BLaER1 (cell line): ENCODE results near the gene ZFPL1.

Experiments
- H3K27ac ChIP-seq: shearing (Covaris generic); formaldehyde crosslinking; 2 replicates; pipeline ENCODE4 v1.8.1; 2022
- H3K27me3 ChIP-seq: shearing (Covaris generic); formaldehyde crosslinking; 2 replicates; pipeline ENCODE4 v1.8.1; 2022
- H3K36me3 ChIP-seq: shearing (Covaris generic); formaldehyde crosslinking; 2 replicates; pipeline ENCODE4 v1.8.1; 2022
- H3K4me1 ChIP-seq: shearing (Covaris generic); formaldehyde crosslinking; 2 replicates; pipeline ENCODE4 v1.8.1; 2022
- H3K4me2 ChIP-seq: shearing (Covaris generic); formaldehyde crosslinking; 2 replicates; pipeline ENCODE4 v1.8.1; 2022
- H3K4me3 ChIP-seq: shearing (Covaris generic); formaldehyde crosslinking; 2 replicates; pipeline ENCODE4 v1.8.1; 2022
- H3K9ac ChIP-seq: shearing (Covaris generic); formaldehyde crosslinking; 2 replicates; pipeline ENCODE4 v1.8.1; 2022
- H3K9me3 ChIP-seq: shearing (Covaris generic); formaldehyde crosslinking; 2 replicates; pipeline ENCODE4 v1.8.1; 2022
- H4K20me1 ChIP-seq: shearing (Covaris generic); formaldehyde crosslinking; 2 replicates; pipeline ENCODE4 v1.8.1; 2022
- Cebpa-rat ChIP-seq: shearing (Covaris generic); IDR thresholded peaks from 2 replicates; pipeline ENCODE4 v1.8.1; 2022

Gene ZFPL1

GRCh38 chr11:65126624-65127274, 42.7 kb downstream of the ZFPL1 start:
- peaks cover 77% of the 10 kb centered on the region for H3K36me3 ChIP-seq
- H3K4me3 ChIP-seq, result no peak overlapping the region
- no peaks in the 10 kb centered on the region for H3K27me3 ChIP-seq
- H3K9ac ChIP-seq, result no peak overlapping the region
- H3K4me2 ChIP-seq, result no peak overlapping the region
- no peak for TF ChIP-seq Cebpa-rat
- no peaks in the 10 kb centered on the region for H3K9me3 ChIP-seq
- no peak overlapping the region for H3K27ac ChIP-seq
- H3K4me1 ChIP-seq, result peaks cover 61% of the 10 kb centered on the region
- peaks cover 42% of the 10 kb centered on the region for H4K20me1 ChIP-seq

DNA sequence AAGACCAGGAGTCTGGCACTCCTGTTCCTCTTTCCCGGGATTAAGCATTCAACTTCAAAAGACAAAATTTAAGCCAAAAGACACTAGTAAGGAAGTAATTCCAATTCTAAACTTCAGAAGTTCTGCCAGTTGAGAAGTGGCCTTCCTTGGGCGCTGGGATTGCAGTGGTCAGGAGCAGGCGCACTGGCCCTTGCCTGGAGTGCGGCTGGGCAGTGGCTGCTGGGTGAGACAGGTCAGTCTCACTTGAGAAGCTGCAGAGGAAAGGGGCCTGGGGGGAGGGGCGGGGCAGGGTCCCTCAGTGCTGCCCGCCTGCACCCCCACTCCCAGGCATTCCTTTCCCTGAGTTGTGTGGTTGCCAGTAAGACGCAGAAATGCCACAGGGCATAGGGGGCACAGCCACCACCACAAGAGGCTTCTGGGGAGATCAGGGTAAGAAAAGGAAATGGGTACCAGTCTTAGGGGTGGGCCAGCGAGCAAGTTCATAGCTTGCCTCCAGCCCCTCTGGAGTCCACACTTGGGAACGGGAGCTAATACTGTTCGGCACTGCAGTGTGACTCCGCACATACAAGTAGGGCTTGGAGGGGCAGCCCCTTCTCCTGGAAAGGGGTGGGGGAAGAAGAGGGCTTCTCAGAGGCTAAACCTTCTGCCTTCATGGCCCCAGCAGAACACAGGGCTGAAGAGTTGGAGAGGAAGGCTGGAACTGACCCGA, 43.6 kb downstream of the ZFPL1 start:
- H3K27me3 ChIP-seq, result no peaks in the 10 kb centered on the region
- H3K9ac ChIP-seq, result 0 out of 2 replicates have a peak overlapping the region, but pooled peaks have one; percentile 50
- peaks cover 85% of the 10 kb centered on the region for H3K36me3 ChIP-seq
- H3K4me1 ChIP-seq, result peaks cover 68% of the 10 kb centered on the region
- H3K9me3 ChIP-seq, result no peaks in the 10 kb centered on the region
- no peak overlapping the region for H3K4me3 ChIP-seq
- peak overlapping the region; percentile 44; the same call in 1 of the 2 replicates for H3K27ac ChIP-seq
- no peak for TF ChIP-seq Cebpa-rat
- peaks cover 42% of the 10 kb centered on the region for H4K20me1 ChIP-seq
- no peak overlapping the region for H3K4me2 ChIP-seq

GRCh38 chr11:65128182-65129145, 44.4 kb downstream of the ZFPL1 start:
- no peak overlapping the region for H3K4me3 ChIP-seq
- H3K9ac ChIP-seq, result 0 out of 2 replicates have a peak overlapping the region, but pooled peaks have one; percentile 50
- H3K27me3 ChIP-seq, result no peaks in the 10 kb centered on the region
- H4K20me1 ChIP-seq, result peaks cover 42% of the 10 kb centered on the region
- peaks cover 61% of the 10 kb centered on the region for H3K4me1 ChIP-seq
- no peaks in the 10 kb centered on the region for H3K9me3 ChIP-seq
- TF ChIP-seq Cebpa-rat, result no peak
- 0 out of 2 replicates have a peak overlapping the region, but pooled peaks have one; percentile 99 for H3K4me2 ChIP-seq
- peak overlapping the region; percentile 78 for H3K27ac ChIP-seq
- H3K36me3 ChIP-seq, result peaks cover 93% of the 10 kb centered on the region

DNA sequence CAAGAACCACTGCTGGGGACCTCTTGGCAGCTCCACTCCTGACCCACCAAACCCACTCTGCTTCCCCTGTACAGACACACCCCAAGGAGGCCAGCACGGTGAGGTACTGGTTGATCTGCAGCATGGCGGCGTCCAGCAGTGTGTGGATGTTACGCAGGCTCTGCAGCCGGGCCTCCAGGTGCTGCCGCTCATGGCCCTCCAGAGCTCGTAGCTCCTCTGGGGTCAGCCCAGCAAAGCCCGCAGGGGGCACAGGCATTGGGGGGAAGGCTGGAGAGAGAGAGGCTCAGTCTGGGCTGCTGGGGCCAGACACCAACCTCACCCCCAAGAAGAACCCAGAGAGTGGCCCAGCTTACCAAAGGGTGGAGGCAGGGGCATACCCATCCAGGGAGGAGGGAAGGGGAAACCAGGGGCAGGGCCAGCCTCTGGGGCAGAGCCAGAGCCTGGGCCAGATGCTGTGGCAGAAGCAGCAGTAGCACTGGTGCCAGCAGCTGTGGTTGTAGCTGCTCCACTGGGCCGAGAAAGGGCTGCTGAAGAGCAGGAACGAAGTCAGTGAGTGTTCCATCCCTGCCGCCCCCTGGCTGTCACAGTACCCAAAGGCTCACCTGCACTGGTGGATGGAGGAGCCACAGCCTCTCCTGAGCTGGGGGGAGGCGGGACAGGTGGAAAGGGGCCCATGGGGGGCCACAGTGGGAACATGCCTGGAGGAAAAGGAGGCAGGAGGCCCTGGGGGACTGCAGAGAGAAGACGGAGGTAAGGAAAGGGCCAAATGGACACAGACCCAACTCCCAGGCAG, 45.8 kb downstream of the ZFPL1 start:
- Histone ChIP-seq H3K9ac (peak overlapping the region; percentile 70), H3K4me2 (peak overlapping the region; percentile 99), H3K4me1 (peaks cover 49% of the 10 kb centered on the region), H3K36me3 (peaks cover 83% of the 10 kb centered on the region), H3K27ac (peak overlapping the region; percentile 78), H3K4me3 (peak overlapping the region; percentile 52), H3K27me3 (no peaks in the 10 kb centered on the region), H4K20me1 (peaks cover 49% of the 10 kb centered on the region), H3K9me3 (no peaks in the 10 kb centered on the region)
- TF ChIP-seq Cebpa-rat, result no peak

DNA sequence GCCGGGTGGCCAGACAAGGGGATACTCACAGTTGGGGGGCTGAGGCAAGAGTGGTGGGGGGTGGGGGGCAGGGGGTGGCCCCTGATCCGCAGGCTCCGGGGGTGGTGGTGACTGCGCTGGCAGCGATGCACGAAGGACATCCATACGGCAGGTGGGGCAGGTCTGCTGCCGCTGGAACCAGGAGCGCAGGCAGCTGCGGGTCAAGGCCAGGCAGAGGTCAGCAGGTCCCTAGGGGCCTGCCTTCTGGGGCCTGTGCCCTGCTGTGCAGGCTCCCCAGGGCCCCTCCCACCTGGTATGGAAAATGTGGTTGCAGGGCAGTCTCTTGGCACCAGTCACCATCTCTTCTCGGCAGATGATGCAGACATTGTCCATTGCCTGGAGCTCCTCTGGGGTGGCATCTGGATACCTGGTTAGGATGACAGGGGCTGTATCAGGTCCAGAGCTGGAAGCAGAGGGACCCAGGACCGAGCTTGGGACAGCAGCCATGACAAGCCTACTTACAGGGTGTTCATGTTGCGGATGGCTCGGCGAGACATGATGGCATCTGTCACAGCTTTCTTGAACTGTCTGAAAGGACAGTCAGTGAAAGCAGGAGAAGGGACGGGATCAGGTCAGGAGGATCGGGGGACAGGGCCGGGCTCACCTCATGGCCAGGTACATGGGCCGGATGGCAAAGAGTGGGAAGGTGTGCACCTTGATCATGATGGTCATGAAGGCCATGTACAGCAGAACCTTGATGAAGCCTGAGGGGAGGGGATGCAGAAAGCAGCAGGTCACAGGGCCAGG, 46.8 kb downstream of the ZFPL1 start:
- Histone ChIP-seq H3K4me2 (peak overlapping the region; percentile 99), H3K36me3 (peaks cover 73% of the 10 kb centered on the region), H3K27me3 (no peaks in the 10 kb centered on the region), H3K4me3 (peak overlapping the region; percentile 99), H3K4me1 (peaks cover 56% of the 10 kb centered on the region), H3K27ac (peak overlapping the region; percentile 99), H3K9me3 (no peaks in the 10 kb centered on the region), H3K9ac (peak overlapping the region; percentile 98), H4K20me1 (peaks cover 49% of the 10 kb centered on the region)
- TF ChIP-seq Cebpa-rat, result no peak

DNA sequence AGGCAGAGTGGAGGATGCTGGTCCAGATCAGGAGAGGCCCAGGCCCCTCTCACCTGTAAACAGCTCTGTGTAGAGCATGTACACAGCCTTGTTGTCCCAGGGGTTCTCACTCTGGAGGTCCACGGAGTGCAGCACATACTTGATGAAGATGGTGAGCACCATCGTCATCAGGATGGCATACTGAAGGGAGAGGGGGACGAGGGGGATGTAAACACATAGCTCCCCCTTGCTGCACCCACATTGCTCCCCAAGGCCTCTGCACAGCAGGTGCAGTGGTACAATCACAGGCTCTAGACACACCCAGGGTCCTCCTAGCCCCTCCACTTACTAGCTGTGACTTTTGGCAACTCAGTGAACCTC, 47.4 kb downstream of the ZFPL1 start:
- H3K27ac ChIP-seq, result peak overlapping the region; percentile 99
- peaks cover 47% of the 10 kb centered on the region for H4K20me1 ChIP-seq
- peak overlapping the region; percentile 99 for H3K4me3 ChIP-seq
- TF ChIP-seq Cebpa-rat, result no peak
- peak overlapping the region; percentile 98 for H3K9ac ChIP-seq
- H3K9me3 ChIP-seq, result no peaks in the 10 kb centered on the region
- no peaks in the 10 kb centered on the region for H3K27me3 ChIP-seq
- peaks cover 68% of the 10 kb centered on the region for H3K36me3 ChIP-seq
- peak overlapping the region; percentile 99 for H3K4me2 ChIP-seq
- H3K4me1 ChIP-seq, result peaks cover 62% of the 10 kb centered on the region

DNA sequence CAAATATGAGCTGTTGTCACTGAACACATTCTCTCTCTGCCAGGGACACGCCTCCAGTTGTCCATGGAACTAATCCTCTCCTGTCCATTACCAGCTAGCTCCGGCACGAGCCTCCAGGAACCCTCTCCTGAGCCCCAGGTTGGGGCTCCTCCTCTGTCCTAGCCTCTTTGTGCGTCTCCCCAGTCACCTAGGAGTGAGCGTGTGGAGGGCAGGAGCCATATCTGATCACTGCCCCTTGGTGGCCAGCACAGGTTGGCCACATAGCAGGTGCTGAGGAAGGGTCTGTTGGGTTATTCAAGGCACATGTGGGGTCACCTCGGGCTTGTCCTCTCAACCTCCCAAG, 47.8 kb downstream of the ZFPL1 start:
- Histone ChIP-seq H3K9ac (peak overlapping the region; percentile 98), H3K27me3 (no peaks in the 10 kb centered on the region), H3K4me1 (peaks cover 67% of the 10 kb centered on the region), H4K20me1 (peaks cover 42% of the 10 kb centered on the region), H3K27ac (peak overlapping the region; percentile 99), H3K4me3 (peak overlapping the region; percentile 99), H3K36me3 (peaks cover 63% of the 10 kb centered on the region), H3K4me2 (peak overlapping the region; percentile 99), H3K9me3 (no peaks in the 10 kb centered on the region)
- no peak for TF ChIP-seq Cebpa-rat

DNA sequence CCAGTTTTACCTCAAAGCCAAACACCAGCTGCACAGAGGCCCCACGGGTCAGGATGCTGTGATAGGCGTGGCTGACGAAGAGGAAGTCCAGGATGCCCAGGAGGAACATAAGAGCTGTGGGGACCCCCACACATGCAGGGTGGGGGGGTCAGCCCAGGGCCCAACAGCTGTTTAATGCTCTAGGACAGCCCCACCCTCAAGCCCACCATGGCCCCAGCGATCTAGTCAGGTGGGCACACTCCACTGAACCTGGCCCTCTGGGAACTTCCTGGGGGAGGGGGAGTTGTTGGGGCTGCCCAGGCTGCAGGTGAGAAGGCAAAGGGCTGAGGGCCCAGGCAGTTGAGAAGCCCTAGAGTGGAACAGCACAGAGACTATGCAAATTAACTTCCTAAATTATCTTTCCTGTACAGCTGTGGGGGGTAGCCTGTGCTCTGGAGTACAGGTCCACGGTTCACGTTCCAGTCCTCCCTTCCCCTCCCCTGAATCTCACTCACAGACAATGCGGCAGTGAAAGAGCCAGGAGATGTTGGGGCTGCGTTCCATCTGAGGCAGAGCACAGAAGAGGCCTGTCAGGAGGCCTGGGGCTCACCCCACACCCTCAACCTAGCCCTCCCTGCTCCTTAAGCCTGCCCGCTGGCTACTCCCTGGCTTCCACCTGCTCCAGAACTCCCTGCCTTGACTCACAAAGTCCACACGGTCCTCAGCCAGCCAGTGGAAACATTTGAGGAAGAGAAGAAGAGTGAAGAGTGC, 48.4 kb downstream of the ZFPL1 start:
- Histone ChIP-seq H4K20me1 (peaks cover 37% of the 10 kb centered on the region), H3K9me3 (no peaks in the 10 kb centered on the region), H3K36me3 (peaks cover 57% of the 10 kb centered on the region), H3K9ac (peak overlapping the region; percentile 98), H3K4me3 (peak overlapping the region; percentile 99), H3K27ac (peak overlapping the region; percentile 99), H3K4me1 (peaks cover 72% of the 10 kb centered on the region), H3K27me3 (no peaks in the 10 kb centered on the region), H3K4me2 (peak overlapping the region; percentile 99)
- TF ChIP-seq Cebpa-rat, result no peak
